Choroid plexus epithelial cell (primary cell): ENCODE results near the gene PARVB.
"Not testable (repeated sequence)": the region's sequence is repeated elsewhere in the genome, so short reads cannot be mapped to it uniquely, and the experiment has no call there.

Experiments used
- DNase-seq: peaks from one replicate; pipeline ENCODE4 v3.0.0-alpha.2; 2010; ENCODE audit warnings: low read depth
- H3K4me3 ChIP-seq: 2 replicates; pipeline ENCODE4 v1.5.1; 2011; ENCODE audit warnings: low read depth, mild to moderate bottlenecking, control low read depth, low read length, moderate library complexity
- CTCF ChIP-seq: conservative IDR thresholded peaks from 2 replicates; pipeline ENCODE4 v1.5.1; 2011; ENCODE audit warnings: low read depth, mild to moderate bottlenecking, control low read depth, inconsistent platforms, low read length, moderate library complexity

Gene PARVB

GRCh38 chr22:44051358-44051757 is 27.3 kb downstream of the PARVB start:
- H3K4me3 ChIP-seq = no peak overlapping the region
- no peak for TF ChIP-seq CTCF
- DNase-seq = no peak

GRCh38 chr22:44051961-44052360 is 27.9 kb downstream of the PARVB start:
- no peak overlapping the region for H3K4me3 ChIP-seq
- DNase-seq = no peak
- no peak for TF ChIP-seq CTCF

GRCh38 chr22:44055805-44056204 is 31.7 kb downstream of the PARVB start:
- DNase-seq = no peak
- no peak for TF ChIP-seq CTCF
- no peak overlapping the region for H3K4me3 ChIP-seq

- not testable (repeated sequence) for H3K4me3 ChIP-seq, DNase-seq
These were observed 32.5 kb downstream of the PARVB start for GRCh38 chr22:44056649-44057048.

GRCh38 chr22:44057401-44057987 is 33.4 kb downstream of the PARVB start:
- TF ChIP-seq CTCF = no peak
- DNase-seq = peak; percentile 14
- H3K4me3 ChIP-seq = no peak overlapping the region

- TF ChIP-seq CTCF = no peak
- H3K4me3 ChIP-seq = no peak overlapping the region
- DNase-seq = no peak
These were observed 39.6 kb downstream of the PARVB start for GRCh38 chr22:44063462-44064371.

- H3K4me3 ChIP-seq = no peak overlapping the region
- DNase-seq = peak; percentile 15
- peak; percentile 23 for TF ChIP-seq CTCF
These were observed 42.9 kb downstream of the PARVB start for GRCh38 chr22:44067033-44067432.
